Body of pancreas (tissue), 4 donors: ENCODE results near the gene DGCR8. TPM values are rescaled to one million over a fixed set of nuclear protein-coding genes. Genes with fewer than 3 reads are reported as not detected.

Experiments
- ATAC-seq: fragments of 150-250 bp; one replicate; pipeline ENCODE4 v1.9.1; 2016
- DNase-seq, 4 donors: peaks; one replicate each; pipeline ENCODE4 v3.0.0-alpha.2; 2019
- H3K27ac ChIP-seq, 4 donors: fragments of 200-600 bp; sonication (generic); 1 replicate in 3 of 4; 2 replicates in 1 of 4; pipeline versions ENCODE4 v1.5.1 to v1.6.1; 2016 to 2019; ENCODE audit warnings: mild to moderate bottlenecking in 1 of 4, mixed read lengths in 1 of 4, moderate library complexity in 1 of 4
- H3K27me3 ChIP-seq, 2 donors: fragments of 200-600 bp; sonication (generic); one replicate each; pipeline ENCODE4 v1.6.0; 2016; ENCODE audit warnings: mild to moderate bottlenecking in 1 of 2
- H3K36me3 ChIP-seq, 2 donors: fragments of 200-600 bp; sonication (generic); replicated peaks in 1 of 2; 2 replicates each; pipeline ENCODE4 v1.5.1; 2016; ENCODE audit warnings: low read depth in 2 of 2; ENCODE audit not compliant: insufficient read depth in 1 of 2
- H3K4me1 ChIP-seq: fragments of 200-600 bp; sonication (generic); one replicate; pipeline ENCODE4 v1.6.0; 2016
- H3K4me3 ChIP-seq, 2 donors: fragments of 200-600 bp; sonication (generic); 1 replicate in 1 of 2; 2 replicates in 1 of 2; pipeline ENCODE4 v1.5.1; 2016 to 2019
- H3K9me3 ChIP-seq, 3 donors: fragments of 200-600 bp; sonication (generic); 1 replicate in 2 of 3; 2 replicates in 1 of 3; pipeline ENCODE4 v1.5.1; 2016
- CTCF ChIP-seq, 7 experiments: fragments of 450-650 bp in 4 of 7; fragments of 200-600 bp in 3 of 7; sonication (generic) in 3 of 7; IDR thresholded peaks; one replicate each; pipeline ENCODE4 v1.5.1; 2016 to 2019; ENCODE audit warnings: antibody characterized with exemption in 7 of 7
- POLR2A ChIP-seq, 3 donors: fragments of 450-650 bp; IDR thresholded peaks; one replicate each; pipeline ENCODE4 v1.6.1; 2016; ENCODE audit warnings: antibody characterized with exemption in 3 of 3, mild to moderate bottlenecking in 2 of 3
- WGBS, 2 donors: methylation state at CpG; one replicate each; pipeline ENCODE4 v1.1.5; 2017; 5-methylcytosine and 5-hydroxymethylcytosine counted together
- intact Hi-C: fragments of 100-400 bp; cut with DNase I; formaldehyde crosslinking; loops from one replicate; pipeline ENCODE4 v1.15.1; 2023
- total RNA-seq, 2 donors: library from RNA; depleted of rRNA; stranded (reverse); fragments of >200 nt; gene quantifications; one replicate each; pipeline ENCODE4 v1.1.0, GENCODE V29; 2016

The DGCR8 gene
- total RNA-seq, 2 donors from 2014 or later = 25.7 to 53.4 TPM

GRCh38 chr22:20139391-20140106 is 59.5 kb downstream of the DGCR8 start:
- peaks cover 27% of the 10 kb centered on the region for H3K4me1 ChIP-seq
- no peak overlapping the region for H3K27ac ChIP-seq
- DNase-seq (no peak), ATAC-seq (no peak)
- TF ChIP-seq POLR2A (IDR thresholded peaks at IDR 0.05) = no peak
- TF ChIP-seq CTCF (IDR thresholded peaks at IDR 0.05) = no peak
- no peaks in the 10 kb centered on the region for H3K9me3 ChIP-seq
- no peak overlapping the region for H3K4me3 ChIP-seq
- intact Hi-C loops = no loop called here
- H3K27me3 ChIP-seq = no peaks in the 10 kb centered on the region
- 91 to 93% methylated on average over 19 to 36 of the region's 36 CpGs for WGBS, 2 donors
- no peaks in the 10 kb centered on the region for H3K36me3 ChIP-seq

- Histone ChIP-seq H3K4me1 (peaks cover 22% of the 10 kb centered on the region), H3K4me3 (no peak overlapping the region), H3K27me3 (no peaks in the 10 kb centered on the region), H3K27ac (no peak overlapping the region), H3K36me3 (no peaks in the 10 kb centered on the region), H3K9me3 (no peaks in the 10 kb centered on the region)
- WGBS, 2 donors = 90 to 92% methylated on average over 2 to 11 of the region's 11 CpGs
- intact Hi-C loops = no loop called here
- ATAC-seq = no peak
- no peak for DNase-seq
- TF ChIP-seq POLR2A (IDR thresholded peaks at IDR 0.05) = no peak
- TF ChIP-seq CTCF (IDR thresholded peaks at IDR 0.05) = no peak
Observed at GRCh38 chr22:20140107-20140445, 60.0 kb downstream of the DGCR8 start.

- H3K27ac ChIP-seq = no peak overlapping the region
- no peak for DNase-seq
Observed at GRCh38 chr22:20140521-20140964, 60.5 kb downstream of the DGCR8 start.

GRCh38 chr22:20141186-20142077 is 61.4 kb downstream of the DGCR8 start:
- DNase-seq (no peak), ATAC-seq (no peak)

More at GRCh38 chr22:20140521-20140964, 60.5 kb downstream of the DGCR8 start:
- Histone ChIP-seq H3K36me3 (no peaks in the 10 kb centered on the region), H3K4me1 (peaks cover 18% of the 10 kb centered on the region), H3K4me3 (no peak overlapping the region), H3K27me3 (no peaks in the 10 kb centered on the region), H3K9me3 (no peaks in the 10 kb centered on the region)
- 93% methylated on average over 13 of the region's 17 CpGs; no CpG with 5 or more reads in 1 of the 2 donors for WGBS, 2 donors
- intact Hi-C loops = no loop called here
- TF ChIP-seq CTCF (IDR thresholded peaks at IDR 0.05) (no peak), POLR2A (IDR thresholded peaks at IDR 0.05) (no peak)
- ATAC-seq = no peak

More at GRCh38 chr22:20141186-20142077, 61.4 kb downstream of the DGCR8 start:
- Histone ChIP-seq H3K4me1 (peaks cover 10% of the 10 kb centered on the region), H3K9me3 (no peaks in the 10 kb centered on the region), H3K36me3 (no peaks in the 10 kb centered on the region), H3K27me3 (no peaks in the 10 kb centered on the region), H3K4me3 (no peak overlapping the region), H3K27ac (no peak overlapping the region)
- intact Hi-C loops = no loop called here
- no peak for TF ChIP-seq POLR2A (IDR thresholded peaks at IDR 0.05)
- TF ChIP-seq CTCF (IDR thresholded peaks at IDR 0.05) = no peak
- WGBS, 2 donors = 88 to 94% methylated on average over 3 to 16 of the region's 22 CpGs
